WERI-Rb-1 (cell line): Measurements from ENCODE around the gene S100A6.

Experiments used
- DNase-seq: peaks from one replicate; pipeline ENCODE4 v3.0.0-alpha.2; 2020
- H3K27ac ChIP-seq: fragments of 250-450 bp; sonication (Bioruptor Pico); 2 replicates; pipeline ENCODE4 v1.5.1; 2020; ENCODE audit warnings: mild to moderate bottlenecking, moderate library complexity
- H3K27me3 ChIP-seq: fragments of 250-450 bp; sonication (Bioruptor Pico); 2 replicates; pipeline ENCODE4 v1.5.1; 2021; ENCODE audit warnings: mild to moderate bottlenecking, low read depth, moderate library complexity; ENCODE audit not compliant: insufficient read depth, severe bottlenecking
- H3K36me3 ChIP-seq: fragments of 250-450 bp; sonication (Bioruptor Pico); 2 replicates; pipeline ENCODE4 v1.5.1; 2020; ENCODE audit warnings: mild to moderate bottlenecking, moderate library complexity
- H3K4me3 ChIP-seq: 2 replicates; pipeline ENCODE4 v1.5.1; 2011; ENCODE audit warnings: low read depth, mild to moderate bottlenecking, control low read depth, low read length
- H3K9me3 ChIP-seq: fragments of 250-450 bp; sonication (Bioruptor Pico); 2 replicates; pipeline ENCODE4 v1.5.1; 2021; ENCODE audit warnings: mild to moderate bottlenecking, moderate library complexity; ENCODE audit not compliant: severe bottlenecking
- TF ChIP-seq, protein P1 (sequence below): IDR thresholded peaks from 2 replicates; pipeline ENCODE4 v1.5.1; 2011; ENCODE audit warnings: low read depth, mild to moderate bottlenecking, control low read depth, inconsistent platforms, low read length

The S100A6 gene

DNA sequence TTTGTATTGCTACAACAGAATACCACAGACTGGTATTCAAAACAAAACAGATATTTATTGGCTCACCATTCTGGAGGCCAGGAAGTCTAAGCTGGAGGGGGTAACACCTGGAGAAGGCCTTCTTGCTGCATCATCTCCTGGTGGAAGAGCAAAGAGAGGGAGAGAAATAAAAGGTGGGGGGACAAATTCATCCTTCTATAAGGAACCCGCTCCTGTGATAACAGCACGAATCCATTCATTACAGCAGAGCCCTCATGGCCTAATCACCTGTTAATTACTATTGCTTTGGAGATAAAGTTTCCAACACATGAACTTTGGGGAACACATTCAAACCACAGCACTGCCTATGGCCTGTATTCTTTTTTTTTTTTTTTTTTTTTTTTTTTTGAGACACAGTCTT lies 24.4 kb upstream of the S100A6 start:
- no peaks in the 10 kb centered on the region for H3K27me3 ChIP-seq
- TF ChIP-seq, protein P1, sequence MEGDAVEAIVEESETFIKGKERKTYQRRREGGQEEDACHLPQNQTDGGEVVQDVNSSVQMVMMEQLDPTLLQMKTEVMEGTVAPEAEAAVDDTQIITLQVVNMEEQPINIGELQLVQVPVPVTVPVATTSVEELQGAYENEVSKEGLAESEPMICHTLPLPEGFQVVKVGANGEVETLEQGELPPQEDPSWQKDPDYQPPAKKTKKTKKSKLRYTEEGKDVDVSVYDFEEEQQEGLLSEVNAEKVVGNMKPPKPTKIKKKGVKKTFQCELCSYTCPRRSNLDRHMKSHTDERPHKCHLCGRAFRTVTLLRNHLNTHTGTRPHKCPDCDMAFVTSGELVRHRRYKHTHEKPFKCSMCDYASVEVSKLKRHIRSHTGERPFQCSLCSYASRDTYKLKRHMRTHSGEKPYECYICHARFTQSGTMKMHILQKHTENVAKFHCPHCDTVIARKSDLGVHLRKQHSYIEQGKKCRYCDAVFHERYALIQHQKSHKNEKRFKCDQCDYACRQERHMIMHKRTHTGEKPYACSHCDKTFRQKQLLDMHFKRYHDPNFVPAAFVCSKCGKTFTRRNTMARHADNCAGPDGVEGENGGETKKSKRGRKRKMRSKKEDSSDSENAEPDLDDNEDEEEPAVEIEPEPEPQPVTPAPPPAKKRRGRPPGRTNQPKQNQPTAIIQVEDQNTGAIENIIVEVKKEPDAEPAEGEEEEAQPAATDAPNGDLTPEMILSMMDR: no peak
- H3K27ac ChIP-seq: no peak overlapping the region
- H3K9me3 ChIP-seq: no peaks in the 10 kb centered on the region
- no peaks in the 10 kb centered on the region for H3K36me3 ChIP-seq
- no peak for DNase-seq
- no peak overlapping the region for H3K4me3 ChIP-seq

DNA sequence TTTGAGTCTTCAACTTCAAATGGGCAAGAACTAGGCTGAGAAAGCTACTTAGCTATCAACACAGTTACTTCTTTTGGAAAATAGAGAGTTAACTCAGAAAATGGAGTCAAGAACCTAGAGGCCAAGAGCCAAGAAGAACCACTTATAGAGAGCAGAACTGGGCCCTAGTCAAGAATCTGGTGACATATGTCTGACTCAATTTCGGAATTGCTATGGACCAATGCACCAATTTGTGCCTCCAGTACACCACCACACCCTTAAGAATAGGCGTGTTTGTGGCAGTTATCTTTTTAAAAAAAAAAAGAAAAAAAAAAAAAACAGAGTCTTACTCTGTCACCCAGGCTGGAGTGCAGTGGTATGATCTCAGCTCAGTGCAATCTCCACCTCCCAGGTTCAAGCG lies 22.1 kb upstream of the S100A6 start:
- Histone ChIP-seq H3K36me3 (no peaks in the 10 kb centered on the region), H3K9me3 (no peaks in the 10 kb centered on the region), H3K27me3 (no peaks in the 10 kb centered on the region), H3K27ac (no peak overlapping the region), H3K4me3 (no peak overlapping the region)
- TF ChIP-seq, protein P1: no peak
- no peak for DNase-seq

DNA sequence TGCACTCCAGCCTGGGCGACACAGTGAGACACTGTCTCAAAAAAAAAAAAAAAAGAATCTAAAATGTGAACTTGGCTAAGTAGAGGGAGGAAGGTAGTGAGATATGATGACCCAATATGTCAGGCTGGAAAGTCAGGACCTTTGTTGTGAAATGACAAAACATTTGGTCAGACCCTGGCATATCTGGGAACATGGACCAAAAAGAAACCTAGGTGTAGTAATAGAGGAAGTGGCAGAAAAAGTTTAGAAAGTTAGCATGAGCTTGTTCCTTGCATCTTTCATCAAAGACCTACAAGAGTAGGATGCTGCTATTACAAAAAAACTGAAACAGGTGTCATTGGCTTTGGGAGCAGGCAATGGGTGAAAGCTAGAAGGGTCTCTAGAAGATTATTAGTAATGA lies 20.6 kb upstream of the S100A6 start:
- no peak overlapping the region for H3K27ac ChIP-seq
- TF ChIP-seq, protein P1: no peak
- H3K9me3 ChIP-seq: no peaks in the 10 kb centered on the region
- no peak for DNase-seq
- no peaks in the 10 kb centered on the region for H3K36me3 ChIP-seq
- H3K4me3 ChIP-seq: no peak overlapping the region
- H3K27me3 ChIP-seq: no peaks in the 10 kb centered on the region

DNA sequence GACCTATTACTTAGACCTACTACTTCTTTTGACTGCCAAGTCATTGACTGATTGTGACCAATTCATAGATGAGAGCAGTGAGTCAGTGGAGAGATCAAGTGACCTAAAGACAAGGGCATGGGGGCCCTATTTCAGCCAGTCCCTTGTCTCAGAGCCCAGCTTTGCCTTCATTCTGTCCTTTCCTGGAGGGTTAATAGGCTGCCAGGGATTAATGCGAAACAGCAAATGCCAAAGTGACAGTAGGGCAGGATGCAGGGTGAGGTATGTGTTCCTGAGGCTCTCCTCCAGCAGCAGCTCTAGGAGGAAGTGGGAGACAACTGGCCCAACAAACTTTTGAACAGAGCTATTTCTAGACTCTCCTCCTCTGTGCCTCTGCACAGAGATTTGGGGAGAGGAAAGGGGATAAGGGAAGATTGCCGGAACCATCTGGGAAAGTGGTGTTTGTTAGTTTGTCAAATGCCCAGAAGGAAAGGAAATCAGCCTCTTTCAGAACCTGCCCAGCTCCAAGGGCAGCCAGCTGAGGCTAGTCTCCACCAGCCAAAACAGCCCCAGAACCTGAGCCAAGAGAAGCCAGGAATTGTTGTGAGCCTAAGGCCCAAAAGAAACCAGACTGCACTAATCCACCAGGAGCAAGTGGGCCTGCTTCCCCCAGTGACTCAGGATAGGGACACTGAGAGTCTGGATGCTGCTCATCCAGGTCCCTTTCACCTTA lies 18.2 kb upstream of the S100A6 start:
- Histone ChIP-seq H3K36me3 (no peaks in the 10 kb centered on the region), H3K4me3 (no peak overlapping the region), H3K9me3 (no peaks in the 10 kb centered on the region), H3K27ac (no peak overlapping the region), H3K27me3 (no peaks in the 10 kb centered on the region)
- DNase-seq: no peak
- TF ChIP-seq, protein P1: no peak

DNA sequence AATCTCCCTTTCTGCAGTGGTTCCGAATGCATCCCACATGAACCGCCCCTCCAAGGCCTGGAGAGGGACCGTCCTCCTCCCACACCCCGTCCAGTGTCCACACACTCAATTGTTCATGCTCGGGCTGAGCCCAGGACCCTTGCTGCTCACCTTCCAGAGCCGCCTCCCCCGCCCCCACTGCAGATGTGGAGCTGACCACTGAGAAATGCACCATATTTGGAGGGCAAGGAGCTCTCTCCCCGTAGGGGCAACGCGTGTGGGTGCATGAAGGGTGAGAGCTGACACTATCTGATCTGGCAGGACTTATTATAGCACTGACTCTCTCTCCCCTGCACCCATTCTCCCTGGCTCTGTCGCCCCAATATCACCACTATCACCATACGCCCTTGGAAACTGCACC lies 17.3 kb upstream of the S100A6 start:
- Histone ChIP-seq H3K9me3 (no peaks in the 10 kb centered on the region), H3K4me3 (no peak overlapping the region), H3K36me3 (no peaks in the 10 kb centered on the region), H3K27ac (no peak overlapping the region), H3K27me3 (no peaks in the 10 kb centered on the region)
- TF ChIP-seq, protein P1: no peak
- DNase-seq: peak; percentile 9

DNA sequence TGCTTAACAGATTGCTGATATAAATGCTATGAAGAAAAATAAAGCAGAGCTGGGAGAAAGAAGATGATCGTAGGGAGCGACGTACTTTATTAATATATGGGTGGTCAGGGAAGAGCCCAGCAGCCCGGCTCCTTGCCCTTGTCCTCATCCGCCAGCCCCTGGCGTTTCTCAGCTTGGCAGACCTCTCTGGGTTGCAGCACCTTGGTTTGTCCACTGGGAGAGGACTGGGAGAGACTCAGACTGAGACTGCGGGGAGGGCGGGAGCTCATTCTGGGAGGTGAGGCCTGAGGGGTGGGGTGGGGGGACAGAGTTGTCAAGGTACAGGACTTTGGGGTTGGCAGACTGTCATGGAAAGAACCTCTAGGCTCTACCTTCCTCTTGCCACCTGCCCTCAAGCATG lies 16.5 kb upstream of the S100A6 start:
- peak; percentile 66 for DNase-seq
- no peak overlapping the region for H3K27ac ChIP-seq
- H3K27me3 ChIP-seq: no peaks in the 10 kb centered on the region
- TF ChIP-seq, protein P1: peak; percentile 57
- H3K9me3 ChIP-seq: no peaks in the 10 kb centered on the region
- H3K4me3 ChIP-seq: no peak overlapping the region
- H3K36me3 ChIP-seq: no peaks in the 10 kb centered on the region
